Activated B cell treated with CpG ODN at 0.5 μM for 24 hours (primary cell): Measurements from ENCODE around the gene TLCD3B. TPM values are rescaled to one million over a fixed set of nuclear protein-coding genes. Genes with fewer than 3 reads are reported as not detected.

ENCODE experiments used
- ATAC-seq: fragments of 200-7000 bp; cut with Tn5 transposase; one replicate; pipeline ENCODE4 v1.10.0; 2021; ENCODE audit warnings: low read depth, mild to moderate bottlenecking, moderate library complexity
- CTCF ChIA-PET: fragments of 350-600 bp; sonication (Branson Sonifier 250); formaldehyde crosslinking; loops from one replicate; lab custom pipeline; 2021; ENCODE audit warnings: antibody characterized with exemption; lab: Charles Lee
- POLR2A ChIA-PET: fragments of 350-600 bp; sonication (Branson Sonifier 250); formaldehyde crosslinking; loops from one replicate; lab custom pipeline; 2021; ENCODE audit warnings: antibody characterized with exemption; lab: Charles Lee
- DNase-seq: peaks from one replicate; pipeline ENCODE4 v3.0.0; 2022
- H3K27ac Mint-ChIP-seq: one replicate; pipeline ENCODE4 v1.8.0; 2020; ENCODE audit warnings: mixed read lengths
- H3K27me3 Mint-ChIP-seq: one replicate; pipeline ENCODE4 v1.8.0; 2021; ENCODE audit warnings: mixed read lengths
- H3K36me3 Mint-ChIP-seq: one replicate; pipeline ENCODE4 v1.8.0; 2021; ENCODE audit warnings: low read depth, mixed read lengths
- H3K4me1 Mint-ChIP-seq: one replicate; pipeline ENCODE4 v1.8.0; 2021; ENCODE audit warnings: mixed read lengths
- H3K4me3 Mint-ChIP-seq: one replicate; pipeline ENCODE4 v1.8.0; 2020; ENCODE audit warnings: mild to moderate bottlenecking, mixed read lengths
- H3K9me3 Mint-ChIP-seq: one replicate; pipeline ENCODE4 v1.8.0; 2020; ENCODE audit warnings: mixed read lengths
- intact Hi-C: fragments of 100-400 bp; cut with micrococcal nuclease; formaldehyde crosslinking; loops from one replicate; pipeline ENCODE4 v1.15.1; 2024
- total RNA-seq: library from RNA; stranded (reverse); gene quantifications from 2 replicates; pipeline ENCODE4 v1.2.3, GENCODE V29; 2022
- TF ChIP-seq, protein P1 (sequence below): fragments of 200-600 bp; IDR thresholded peaks from one replicate; pipeline ENCODE4 v1.8.0; 2022; ENCODE audit warnings: antibody characterized with exemption, mild to moderate bottlenecking

The TLCD3B gene
- total RNA-seq, 1 donor from 2014 or later, result not detected

DNA sequence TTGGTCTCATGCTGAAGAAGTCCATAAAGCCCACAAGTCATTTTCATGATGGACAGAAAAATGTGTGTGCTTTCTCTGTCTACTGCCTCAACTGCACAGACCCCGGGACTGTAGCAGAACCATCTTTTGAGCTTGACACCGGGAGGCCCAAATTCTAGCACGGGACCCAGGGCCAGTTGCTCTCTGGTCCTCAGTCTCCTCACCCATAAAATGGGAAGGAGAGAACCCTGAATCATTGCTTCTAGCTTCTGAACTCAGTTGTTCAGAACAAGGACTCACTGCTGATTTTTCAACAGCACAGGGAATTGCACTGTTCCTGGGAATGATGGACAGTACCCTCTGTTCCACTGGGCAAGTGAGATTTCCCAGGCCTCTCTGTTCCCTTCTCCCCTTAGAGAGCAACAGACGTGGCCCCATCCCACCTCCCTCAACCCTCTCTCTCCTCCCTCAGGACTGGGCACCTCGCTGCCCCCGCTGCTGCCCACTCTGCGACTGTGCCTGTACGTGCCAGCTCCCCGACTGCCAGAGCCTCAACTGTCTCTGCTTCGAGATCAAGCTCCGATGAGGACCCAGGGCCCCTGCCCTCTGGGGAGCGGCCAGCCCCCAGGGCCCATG lies 32.3 kb upstream of the TLCD3B start:
- H3K27ac Mint-ChIP-seq, result peak overlapping the region; percentile 99
- H3K4me1 Mint-ChIP-seq, result peaks cover 26% of the 10 kb centered on the region
- H3K36me3 Mint-ChIP-seq, result peaks cover 20% of the 10 kb centered on the region
- intact Hi-C loops, result loop anchor here (10.0 kb wide), 2 partner anchors 341 to 591 kb away; partner anchors contain the start of genes FBRS, PRR14 and ZNF771
- DNase-seq, result no peak
- H3K4me3 Mint-ChIP-seq, result peak overlapping the region; percentile 99
- POLR2A ChIA-PET, result interaction anchor here (0.6 to 4.8 kb wide), 7 partner anchors 11 to 894 kb away, joined by 3 to 75 read pairs (median 5); partner anchors contain the start of genes CORO1A, PPP4C and SETD1A
- no peaks in the 10 kb centered on the region for H3K27me3 Mint-ChIP-seq
- H3K9me3 Mint-ChIP-seq, result no peaks in the 10 kb centered on the region
- ATAC-seq, result no peak
- TF ChIP-seq, protein P1, sequence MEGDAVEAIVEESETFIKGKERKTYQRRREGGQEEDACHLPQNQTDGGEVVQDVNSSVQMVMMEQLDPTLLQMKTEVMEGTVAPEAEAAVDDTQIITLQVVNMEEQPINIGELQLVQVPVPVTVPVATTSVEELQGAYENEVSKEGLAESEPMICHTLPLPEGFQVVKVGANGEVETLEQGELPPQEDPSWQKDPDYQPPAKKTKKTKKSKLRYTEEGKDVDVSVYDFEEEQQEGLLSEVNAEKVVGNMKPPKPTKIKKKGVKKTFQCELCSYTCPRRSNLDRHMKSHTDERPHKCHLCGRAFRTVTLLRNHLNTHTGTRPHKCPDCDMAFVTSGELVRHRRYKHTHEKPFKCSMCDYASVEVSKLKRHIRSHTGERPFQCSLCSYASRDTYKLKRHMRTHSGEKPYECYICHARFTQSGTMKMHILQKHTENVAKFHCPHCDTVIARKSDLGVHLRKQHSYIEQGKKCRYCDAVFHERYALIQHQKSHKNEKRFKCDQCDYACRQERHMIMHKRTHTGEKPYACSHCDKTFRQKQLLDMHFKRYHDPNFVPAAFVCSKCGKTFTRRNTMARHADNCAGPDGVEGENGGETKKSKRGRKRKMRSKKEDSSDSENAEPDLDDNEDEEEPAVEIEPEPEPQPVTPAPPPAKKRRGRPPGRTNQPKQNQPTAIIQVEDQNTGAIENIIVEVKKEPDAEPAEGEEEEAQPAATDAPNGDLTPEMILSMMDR, result no peak
- CTCF ChIA-PET, result interaction anchor here (0.9 to 1.1 kb wide), 3 partner anchors 10 to 29 kb away, joined by 3 to 6 read pairs (median 3); partner anchors contain the start of gene TBX6

DNA sequence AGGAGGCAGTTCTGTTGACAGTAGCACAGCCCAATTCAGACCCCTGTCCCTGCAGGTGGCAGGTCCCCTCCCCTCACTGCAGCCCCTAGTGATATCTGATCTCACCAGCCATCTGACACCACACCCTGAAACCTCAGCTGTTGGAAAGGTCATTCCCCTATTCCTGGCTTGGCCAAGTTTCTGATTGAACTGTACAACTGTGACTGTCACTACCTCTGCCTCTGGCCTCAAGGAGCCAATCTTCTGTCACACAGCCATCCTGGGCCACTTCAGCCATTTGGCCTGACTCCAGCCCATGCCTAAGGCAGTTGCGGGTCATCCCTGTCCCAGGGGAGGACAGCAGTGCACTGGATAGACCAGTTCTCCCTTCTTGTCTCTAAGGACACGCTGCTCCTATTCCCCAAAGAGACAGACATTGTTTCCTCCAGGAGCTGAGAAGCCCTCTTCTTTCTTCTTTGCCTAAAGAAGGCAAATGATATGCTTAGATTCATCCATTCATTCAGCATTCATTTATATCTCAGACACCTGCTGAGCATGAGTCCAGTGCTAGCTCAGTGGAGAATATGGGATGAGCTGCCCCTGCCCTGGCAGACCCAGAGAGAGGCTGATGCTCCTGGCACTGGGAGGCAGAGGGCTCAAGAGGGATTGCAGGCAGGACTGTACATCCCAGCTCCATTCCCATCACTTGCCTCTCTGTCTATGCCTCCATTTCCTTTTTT lies 29.9 kb upstream of the TLCD3B start:
- intact Hi-C loops, result loop anchor here (10.0 kb wide), 2 partner anchors 344 to 594 kb away; partner anchors contain the start of genes FBRS, PRR14 and ZNF771
- Mint-ChIP-seq H3K36me3 (peaks cover 5% of the 10 kb centered on the region), H3K4me3 (no peak overlapping the region), H3K27me3 (no peaks in the 10 kb centered on the region), H3K27ac (no peak overlapping the region), H3K9me3 (no peaks in the 10 kb centered on the region), H3K4me1 (peaks cover 9% of the 10 kb centered on the region)
- DNase-seq, result no peak
- TF ChIP-seq, protein P1, result no peak
- CTCF ChIA-PET, result interaction anchor here (0.6 kb wide), 1 partner anchor 124 kb away, joined by 3 read pairs; no protein-coding TSS in a partner anchor
- POLR2A ChIA-PET, result interaction anchor here (0.6 to 1.2 kb wide), 3 partner anchors 8 to 599 kb away, joined by 5 to 7 read pairs (median 6); a partner anchor contains a TSS
- no peak for ATAC-seq

DNA sequence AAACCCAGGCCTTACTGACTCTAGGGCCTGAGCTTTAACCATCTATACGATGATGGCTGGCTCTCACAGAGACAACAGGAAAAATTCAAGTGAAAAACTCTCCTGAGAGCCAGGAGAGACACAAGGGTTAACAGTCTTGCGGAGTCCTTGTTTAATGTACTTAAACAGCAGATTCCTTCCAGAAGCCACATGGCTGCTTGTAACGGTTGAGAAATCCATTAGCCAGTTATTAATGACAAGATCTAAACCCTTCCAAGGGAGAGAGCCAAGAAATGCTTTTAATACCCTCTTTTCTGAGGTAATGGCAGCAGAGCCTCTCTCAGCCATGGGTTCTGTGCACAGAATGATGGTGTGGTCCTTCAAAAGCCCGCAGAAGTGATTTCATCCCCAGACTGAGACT lies 29.3 kb upstream of the TLCD3B start:
- Mint-ChIP-seq H3K9me3 (no peaks in the 10 kb centered on the region), H3K36me3 (peaks cover 5% of the 10 kb centered on the region), H3K4me3 (no peak overlapping the region), H3K27me3 (no peaks in the 10 kb centered on the region), H3K27ac (no peak overlapping the region), H3K4me1 (peaks cover 9% of the 10 kb centered on the region)
- DNase-seq (no peak), ATAC-seq (no peak)
- intact Hi-C loops, result loop anchor here (10.0 kb wide), 2 partner anchors 344 to 594 kb away; partner anchors contain the start of genes FBRS, PRR14 and ZNF771
- ChIA-PET POLR2A (interaction anchor here (0.6 kb wide), 1 partner anchor 1729 kb away, joined by 6 read pairs; no protein-coding TSS in a partner anchor), CTCF (no interaction called here)
- TF ChIP-seq, protein P1, result no peak

DNA sequence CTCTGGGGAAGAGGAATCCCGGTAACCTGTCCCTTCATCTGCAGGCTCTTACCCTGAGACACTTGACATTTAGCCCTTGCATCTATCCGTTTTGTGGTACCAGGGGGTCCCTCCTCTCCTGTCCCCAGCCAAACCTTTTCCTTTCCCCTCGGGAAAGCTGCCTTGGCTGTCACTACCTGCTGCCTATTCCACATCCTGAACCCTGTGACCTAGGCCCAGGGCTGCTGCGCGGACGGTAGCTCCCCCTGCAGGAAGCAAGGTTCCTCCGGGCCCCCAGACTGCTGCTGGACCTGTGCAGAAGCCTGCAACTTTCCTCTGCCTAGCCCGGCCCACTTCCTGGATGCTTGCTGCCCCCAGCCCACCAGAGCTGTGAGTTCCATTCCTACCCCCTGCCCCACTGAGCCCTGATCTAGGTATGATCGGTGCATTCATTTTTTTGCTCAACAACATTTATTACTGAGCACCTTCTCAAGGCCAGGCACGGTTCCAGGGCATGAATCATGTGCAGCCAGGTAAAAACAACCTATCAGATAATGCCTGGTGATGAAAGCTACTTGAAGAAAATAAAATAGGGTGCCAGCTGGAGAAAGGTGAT lies 24.0 kb upstream of the TLCD3B start:
- CTCF ChIA-PET, result interaction anchor here (1.2 to 1.3 kb wide), 2 partner anchors 10 to 37 kb away, joined by 3 read pairs; partner anchors contain the start of genes ALDOA and TBX6
- no peaks in the 10 kb centered on the region for H3K36me3 Mint-ChIP-seq
- ATAC-seq, result peak; percentile 38
- H3K27ac Mint-ChIP-seq, result no peak overlapping the region
- TF ChIP-seq, protein P1, result no peak
- no peaks in the 10 kb centered on the region for H3K27me3 Mint-ChIP-seq
- no peaks in the 10 kb centered on the region for H3K9me3 Mint-ChIP-seq
- intact Hi-C loops, result no loop called here
- no peak for DNase-seq
- peaks cover 9% of the 10 kb centered on the region for H3K4me1 Mint-ChIP-seq
- peak overlapping the region; percentile 16 for H3K4me3 Mint-ChIP-seq
- POLR2A ChIA-PET, result interaction anchor here (1.4 kb wide), 2 partner anchors 10 to 29 kb away, joined by 3 to 8 read pairs; partner anchors contain the start of gene ALDOA
